C4-2B (cell line): Measurements from ENCODE around the gene EPB41L5.

Source experiments
- H3K27ac ChIP-seq: fragments of 450-650 bp; 2 replicates; pipeline ENCODE4 v1.5.1; 2017
- CTCF ChIP-seq: fragments of 450-650 bp; conservative IDR thresholded peaks from 2 replicates; pipeline ENCODE4 v1.5.1; 2017; ENCODE audit warnings: mild to moderate bottlenecking
- ZFX ChIP-seq: fragments of 450-650 bp; IDR thresholded peaks from 2 replicates; pipeline ENCODE4 v1.6.1; 2017

EPB41L5 gene

GRCh38 chr2:120108049-120108448 lies 95.2 kb downstream of the EPB41L5 start:
- TF ChIP-seq CTCF (no peak), ZFX (no peak)
- H3K27ac ChIP-seq, result no peak overlapping the region

- TF ChIP-seq CTCF, result no peak
- no peak for TF ChIP-seq ZFX
- no peak overlapping the region for H3K27ac ChIP-seq
Observed at GRCh38 chr2:120108749-120109148, 95.9 kb downstream of the EPB41L5 start.

GRCh38 chr2:120109186-120110061 lies 96.5 kb downstream of the EPB41L5 start:
- no peak overlapping the region; the same call in 1 of the 2 replicates for H3K27ac ChIP-seq
- no peak for TF ChIP-seq ZFX
- peak; percentile 77 for TF ChIP-seq CTCF

- TF ChIP-seq CTCF (peak; percentile 47), ZFX (no peak)
- H3K27ac ChIP-seq, result no peak overlapping the region
Observed at GRCh38 chr2:120110062-120110362, 97.1 kb downstream of the EPB41L5 start.

- H3K27ac ChIP-seq, result peak overlapping the region; percentile 50
- TF ChIP-seq CTCF (no peak), ZFX (no peak)
Observed at GRCh38 chr2:120110507-120110906, 97.6 kb downstream of the EPB41L5 start.

GRCh38 chr2:120111193-120111592 lies 98.3 kb downstream of the EPB41L5 start:
- TF ChIP-seq CTCF (no peak), ZFX (no peak)
- peak overlapping the region; percentile 50; the same call in 1 of the 2 replicates for H3K27ac ChIP-seq

- no peak for TF ChIP-seq CTCF
- TF ChIP-seq ZFX, result no peak
- no peak overlapping the region for H3K27ac ChIP-seq
Observed at GRCh38 chr2:120118018-120118417, 105.1 kb downstream of the EPB41L5 start.
